ENCODE results near the gene COL4A4.

COL4A4 gene

GRCh38 chr2:227029426-227030105 lies 134.4 kb downstream of the COL4A4 start:
- no peak for DNase-seq (ENCODE audit: low spot score)

- no peak for DNase-seq (ENCODE audit: low spot score)
Observed at GRCh38 chr2:227025510-227025909, 138.5 kb downstream of the COL4A4 start.

GRCh38 chr2:227022608-227023007 lies 141.4 kb downstream of the COL4A4 start:
- DNase-seq (ENCODE audit: low spot score): no peak

- DNase-seq (ENCODE audit: low spot score): no peak
Observed at GRCh38 chr2:227020416-227020815, 143.6 kb downstream of the COL4A4 start.

GRCh38 chr2:227016894-227017293 lies 147.1 kb downstream of the COL4A4 start:
- no peak for DNase-seq (ENCODE audit: low spot score)

- no peak for DNase-seq (ENCODE audit: low spot score)
Observed at GRCh38 chr2:227013881-227014280, 150.1 kb downstream of the COL4A4 start.

- DNase-seq (ENCODE audit: low spot score): no peak
Observed at GRCh38 chr2:227013330-227013729, 150.7 kb downstream of the COL4A4 start.

GRCh38 chr2:227010433-227010832 lies 153.6 kb downstream of the COL4A4 start:
- no peak for DNase-seq (ENCODE audit: low spot score)

- DNase-seq (ENCODE audit: low spot score): no peak
Observed at GRCh38 chr2:227007940-227008339, 156.1 kb downstream of the COL4A4 start.

- no peak for DNase-seq (ENCODE audit: low spot score)
Observed at GRCh38 chr2:227007148-227007547, 156.9 kb downstream of the COL4A4 start.

GRCh38 chr2:227006189-227006897 lies 157.7 kb downstream of the COL4A4 start:
- no peak for DNase-seq (ENCODE audit: low spot score)

- DNase-seq (ENCODE audit: low spot score): no peak
Observed at GRCh38 chr2:227004482-227004881, 159.5 kb downstream of the COL4A4 start.

- no peak for DNase-seq (ENCODE audit: low spot score)
Observed at GRCh38 chr2:227000123-227000522, 163.9 kb downstream of the COL4A4 start.

- DNase-seq (ENCODE audit: low spot score): no peak
Observed at GRCh38 chr2:226999661-227000060, 164.3 kb downstream of the COL4A4 start.

- no peak for DNase-seq (ENCODE audit: low spot score)
Observed at GRCh38 chr2:226995625-226996041, 168.4 kb downstream of the COL4A4 start.

- DNase-seq (ENCODE audit: low spot score): no peak
Observed at GRCh38 chr2:226994775-226995174, 169.2 kb downstream of the COL4A4 start.

- no peak for DNase-seq (ENCODE audit: low spot score)
Observed at GRCh38 chr2:226993171-226993570, 170.8 kb downstream of the COL4A4 start.

- no peak for DNase-seq (ENCODE audit: low spot score)
Observed at GRCh38 chr2:226991663-226992062, 172.3 kb downstream of the COL4A4 start.

- DNase-seq (ENCODE audit: low spot score): no peak
Observed at GRCh38 chr2:226985583-226985946, 178.4 kb downstream of the COL4A4 start.

- DNase-seq (ENCODE audit: low spot score): peak; percentile 70
Observed at GRCh38 chr2:226984750-226985582, 179.0 kb downstream of the COL4A4 start.

GRCh38 chr2:226983895-226984749 lies 179.9 kb downstream of the COL4A4 start:
- peak; percentile 56 for DNase-seq (ENCODE audit: low spot score)

- peak; percentile 6 for DNase-seq (ENCODE audit: low spot score)
Observed at GRCh38 chr2:226981791-226982326, 182.1 kb downstream of the COL4A4 start.

All from NAMALWA (cell line).